NT2/D1 (cell line): ENCODE results near the gene DRAM2.

Experiments
- DNase-seq: peaks from one replicate; pipeline ENCODE4 v3.0.0-alpha.2; 2011; ENCODE audit warnings: low read depth, low spot score
- H3K27me3 ChIP-seq: 2 replicates; pipeline ENCODE4 v1.6.0; 2011; ENCODE audit warnings: mild to moderate bottlenecking; ENCODE audit not compliant: insufficient read length, insufficient read depth
- H3K36me3 ChIP-seq: 2 replicates; pipeline ENCODE4 v1.6.1; 2011; ENCODE audit warnings: mild to moderate bottlenecking, low read length, mixed read lengths; ENCODE audit not compliant: insufficient read depth, insufficient read length
- H3K4me1 ChIP-seq: 2 replicates; pipeline ENCODE4 v1.5.1; 2011; ENCODE audit not compliant: insufficient read depth, insufficient read length
- H3K4me3 ChIP-seq: 2 replicates; pipeline ENCODE4 v1.5.1; 2011; ENCODE audit warnings: low read depth; ENCODE audit not compliant: insufficient read length
- H3K9ac ChIP-seq: 2 replicates; pipeline ENCODE4 v1.6.0; 2011; ENCODE audit warnings: low read depth; ENCODE audit not compliant: insufficient read length
- H3K9me3 ChIP-seq: 2 replicates; pipeline ENCODE4 v1.5.1; 2011; ENCODE audit warnings: mild to moderate bottlenecking, low read length; ENCODE audit not compliant: insufficient read depth
- SUZ12 ChIP-seq: IDR thresholded peaks from 2 replicates; pipeline ENCODE4 v1.6.1; 2011; ENCODE audit not compliant: insufficient read length, insufficient read depth; ENCODE audit errors: extremely low read depth
- YY1 ChIP-seq: IDR thresholded peaks from 2 replicates; pipeline ENCODE4 v1.6.1; 2011; ENCODE audit not compliant: insufficient read length, insufficient read depth
- ZNF274 ChIP-seq: IDR thresholded peaks from 2 replicates; pipeline ENCODE4 v1.6.1; 2011; ENCODE audit warnings: mild to moderate bottlenecking, low read depth, low read length

DRAM2 gene

DNA sequence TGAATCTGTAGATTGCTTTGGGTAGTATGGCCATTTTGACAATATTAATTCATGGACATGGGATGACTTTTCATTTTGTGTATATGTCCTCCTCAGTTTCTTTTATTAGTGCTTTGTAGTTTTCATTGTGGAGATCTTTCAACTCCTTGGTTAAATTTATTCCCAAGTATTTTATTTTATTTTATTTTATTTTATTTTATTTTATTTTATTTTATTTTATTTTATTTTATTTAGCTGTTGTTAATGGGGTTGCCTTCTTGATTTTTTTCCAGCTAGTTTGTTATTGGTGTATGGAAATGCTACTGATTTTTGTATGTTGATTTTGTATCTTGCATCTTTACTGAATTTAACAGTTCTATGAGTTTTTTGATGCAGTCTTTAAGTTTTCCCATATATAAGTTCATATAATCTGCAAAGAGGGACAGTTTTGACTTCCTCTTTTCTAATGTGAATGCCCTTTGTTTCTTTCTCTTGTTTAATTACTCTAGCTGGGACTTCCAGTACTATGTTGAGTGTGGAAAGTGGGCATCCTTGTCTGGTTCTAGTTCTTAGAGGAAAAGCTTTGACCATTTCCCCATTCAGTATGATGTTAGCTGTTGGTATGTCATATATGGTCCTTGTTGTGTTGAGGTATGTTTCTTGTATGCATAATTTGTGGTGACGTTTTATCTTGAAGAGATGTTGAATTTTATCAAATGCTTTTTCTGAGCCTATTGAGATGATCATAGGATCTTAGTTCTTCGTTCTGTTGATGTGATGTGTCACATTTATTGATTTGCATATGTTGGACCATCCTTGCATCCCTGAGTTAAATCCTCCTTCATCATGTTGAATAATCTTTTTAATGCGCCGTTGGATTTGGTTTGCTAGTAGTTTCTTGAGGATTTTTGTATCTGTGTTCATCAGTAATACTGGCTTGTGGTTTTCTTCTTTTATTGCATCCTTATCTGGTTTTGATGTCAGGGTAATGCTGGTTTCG lies 14.4 kb upstream of the DRAM2 start:
- Histone ChIP-seq H3K9ac (no peak overlapping the region), H3K4me3 (no peak overlapping the region), H3K27me3 (no peaks in the 10 kb centered on the region), H3K36me3 (peaks cover 70% of the 10 kb centered on the region), H3K4me1 (no peaks in the 10 kb centered on the region), H3K9me3 (no peaks in the 10 kb centered on the region)
- no peak for TF ChIP-seq YY1
- TF ChIP-seq SUZ12: no peak
- no peak for TF ChIP-seq ZNF274
- DNase-seq: no peak

DNA sequence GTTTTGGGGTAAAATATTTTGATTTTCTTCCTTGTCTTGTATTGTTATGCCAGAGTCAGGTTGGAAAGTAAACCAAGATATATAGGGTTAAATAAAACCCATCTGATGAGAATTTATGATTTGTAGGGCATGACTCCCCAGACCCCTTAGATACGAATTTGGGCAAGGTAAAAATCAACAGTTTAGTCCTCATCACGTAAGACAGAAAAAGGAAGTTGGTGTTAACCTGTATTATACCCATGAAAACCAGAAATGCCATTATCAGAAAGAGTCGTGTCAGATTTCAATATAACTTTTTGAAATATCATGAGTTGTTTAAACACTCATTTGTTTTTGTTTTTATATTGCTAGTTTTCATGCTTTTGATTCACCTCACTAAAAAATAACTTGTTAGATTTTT lies 11.9 kb upstream of the DRAM2 start:
- no peak overlapping the region for H3K9ac ChIP-seq
- no peak overlapping the region for H3K4me3 ChIP-seq
- H3K9me3 ChIP-seq: no peaks in the 10 kb centered on the region
- TF ChIP-seq YY1 (no peak), SUZ12 (no peak), ZNF274 (no peak)
- H3K36me3 ChIP-seq: peaks cover 80% of the 10 kb centered on the region
- H3K27me3 ChIP-seq: no peaks in the 10 kb centered on the region
- no peak for DNase-seq
- H3K4me1 ChIP-seq: no peaks in the 10 kb centered on the region

DNA sequence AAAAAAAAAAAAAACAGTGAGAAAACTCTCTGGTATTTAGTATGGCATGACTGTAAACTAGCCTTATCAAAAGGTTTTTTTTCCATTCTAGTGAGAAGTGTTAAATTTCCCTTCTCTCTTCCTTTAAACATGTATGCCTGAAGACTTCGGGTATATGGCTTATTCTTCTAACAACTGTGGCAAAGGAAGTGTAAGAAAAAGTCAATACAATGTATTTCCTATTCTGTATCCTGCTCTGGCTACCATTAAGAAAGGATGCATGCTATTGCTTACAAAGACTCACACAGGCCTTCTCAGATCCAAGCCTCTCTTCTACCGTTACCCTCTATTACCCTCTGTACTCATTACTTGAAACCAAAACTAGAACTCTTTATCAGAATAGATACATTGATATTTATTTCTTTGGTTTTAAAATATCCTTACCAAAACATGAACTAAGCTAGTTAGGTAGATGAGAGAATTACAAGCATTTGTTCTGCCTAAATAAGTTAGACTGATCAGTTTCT lies 8.5 kb upstream of the DRAM2 start:
- H3K9me3 ChIP-seq: no peaks in the 10 kb centered on the region
- no peak for DNase-seq
- TF ChIP-seq SUZ12: no peak
- TF ChIP-seq YY1: no peak
- no peak for TF ChIP-seq ZNF274
- H3K4me3 ChIP-seq: no peak overlapping the region
- H3K9ac ChIP-seq: no peak overlapping the region
- peaks cover 64% of the 10 kb centered on the region for H3K36me3 ChIP-seq
- no peaks in the 10 kb centered on the region for H3K27me3 ChIP-seq
- H3K4me1 ChIP-seq: no peaks in the 10 kb centered on the region

DNA sequence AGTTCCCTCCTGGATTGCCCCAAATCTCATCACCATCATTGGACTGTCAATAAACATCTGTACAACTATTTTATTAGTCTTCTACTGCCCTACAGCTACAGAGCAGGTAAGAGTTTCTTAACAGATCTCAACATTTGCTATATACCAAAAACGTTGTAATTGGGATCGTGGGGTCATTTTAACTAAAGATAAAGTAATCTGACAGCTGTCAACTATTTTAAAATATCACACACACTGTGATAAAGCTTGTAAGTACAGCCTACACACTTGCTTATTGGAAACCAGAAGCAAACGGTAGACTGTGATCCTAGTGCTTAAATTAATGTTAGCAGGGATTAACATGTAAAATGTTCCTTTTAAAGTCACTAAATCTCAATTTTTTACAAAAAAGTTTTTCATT lies 8.1 kb upstream of the DRAM2 start:
- Histone ChIP-seq H3K36me3 (peaks cover 59% of the 10 kb centered on the region), H3K4me3 (no peak overlapping the region), H3K9ac (no peak overlapping the region), H3K9me3 (no peaks in the 10 kb centered on the region), H3K4me1 (no peaks in the 10 kb centered on the region), H3K27me3 (no peaks in the 10 kb centered on the region)
- TF ChIP-seq ZNF274 (no peak), SUZ12 (no peak), YY1 (no peak)
- DNase-seq: no peak

DNA sequence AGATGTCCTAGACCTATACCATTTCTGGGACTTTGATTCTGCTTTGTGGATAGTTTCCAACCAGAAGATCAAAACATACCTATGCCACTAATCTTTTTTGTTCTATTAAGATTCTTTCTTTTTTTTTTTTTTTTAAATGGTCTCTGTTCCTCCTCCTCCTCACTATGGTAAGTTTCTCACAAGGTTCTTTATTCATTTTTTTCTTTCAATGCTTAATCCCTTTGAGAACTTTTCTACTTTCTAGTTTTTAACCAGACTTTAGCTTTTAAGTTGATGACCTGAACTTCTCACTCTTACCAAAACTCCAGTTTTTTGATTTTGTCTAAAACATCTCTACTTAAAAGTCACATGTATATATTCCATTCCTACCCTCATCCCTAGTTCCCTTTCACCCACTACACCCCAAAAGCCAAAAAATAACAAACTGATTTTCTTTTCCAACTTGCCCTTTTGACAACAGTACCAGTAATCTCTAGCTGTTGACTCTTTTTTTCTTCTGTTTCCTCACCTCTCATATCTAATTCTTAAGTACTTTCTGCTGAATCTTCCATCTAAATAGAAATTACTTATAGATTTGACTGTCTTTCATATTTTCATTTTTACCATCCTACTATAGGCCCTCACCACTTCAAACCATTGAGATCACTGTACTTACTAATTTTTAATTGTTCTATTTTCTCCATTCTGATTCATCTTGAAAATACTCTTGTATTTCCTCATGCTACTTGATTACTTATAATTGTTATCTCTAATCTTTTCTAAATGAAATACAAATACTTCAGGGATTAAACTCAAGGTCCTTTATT lies 6.3 kb upstream of the DRAM2 start:
- Histone ChIP-seq H3K36me3 (peaks cover 44% of the 10 kb centered on the region), H3K9ac (no peak overlapping the region), H3K4me1 (no peaks in the 10 kb centered on the region), H3K9me3 (no peaks in the 10 kb centered on the region), H3K27me3 (no peaks in the 10 kb centered on the region), H3K4me3 (no peak overlapping the region)
- TF ChIP-seq ZNF274: no peak
- TF ChIP-seq YY1: no peak
- TF ChIP-seq SUZ12: no peak
- no peak for DNase-seq

DNA sequence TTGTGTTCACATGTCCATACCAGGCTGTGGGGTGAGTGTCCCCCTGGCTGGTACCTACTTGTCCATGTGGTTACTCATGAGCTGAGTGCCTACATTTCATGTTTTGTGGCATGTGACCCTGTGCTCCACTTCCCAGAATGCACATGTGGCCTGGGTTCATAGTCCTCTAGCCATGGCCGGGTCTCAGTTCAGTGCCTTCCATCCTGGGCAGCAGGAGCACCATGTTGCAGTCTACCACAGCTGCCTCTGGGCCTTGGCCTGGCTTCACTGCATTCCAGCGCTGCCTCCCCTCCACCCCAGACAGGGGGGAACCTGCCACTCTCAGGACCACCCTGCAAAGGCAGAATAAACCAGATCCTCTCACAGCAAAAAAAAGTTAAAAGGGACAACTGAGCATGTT lies 5.6 kb upstream of the DRAM2 start:
- TF ChIP-seq YY1 (no peak), SUZ12 (no peak), ZNF274 (no peak)
- no peak for DNase-seq
- no peak overlapping the region for H3K9ac ChIP-seq
- no peaks in the 10 kb centered on the region for H3K9me3 ChIP-seq
- no peaks in the 10 kb centered on the region for H3K27me3 ChIP-seq
- no peak overlapping the region for H3K4me3 ChIP-seq
- peaks cover 38% of the 10 kb centered on the region for H3K36me3 ChIP-seq
- no peaks in the 10 kb centered on the region for H3K4me1 ChIP-seq
